Measurements from ENCODE around the gene MYLK4. TPM values are rescaled to one million over a fixed set of nuclear protein-coding genes. Genes with fewer than 3 reads are reported as not detected.

The MYLK4 gene
- total RNA-seq, 1 experiment from 2014 or later, result 1.6 TPM

GRCh38 chr6:2714111-2714895 is 36.4 kb downstream of the MYLK4 start:
- Histone ChIP-seq H2AFZ (no peak overlapping the region), H3K9me2 (ENCODE audit: insufficient read depth) (no peaks in the 10 kb centered on the region), H4K20me1 (ENCODE audit: insufficient read depth) (no peaks in the 10 kb centered on the region), H3K27ac (no peak overlapping the region), H3K27me3 (ENCODE audit: insufficient read depth, low read depth) (no peaks in the 10 kb centered on the region), H3K9me3 (ENCODE audit: insufficient read depth, low read depth) (no peaks in the 10 kb centered on the region), H3K4me1 (replicated peaks; ENCODE audit: insufficient read depth) (no peaks in the 10 kb centered on the region), H3F3A (ENCODE audit: insufficient read depth, low read depth) (no peaks in the 10 kb centered on the region), H3K4me2 (no peak overlapping the region), H3K4me3 (no peak overlapping the region), H3K36me3 (ENCODE audit: low read depth) (no peaks in the 10 kb centered on the region), H3K79me2 (ENCODE audit: low read depth) (no peaks in the 10 kb centered on the region)
- no TSS peak for BruUV-seq (replicated peaks)
- CTCF ChIA-PET, result no interaction called here
- no peak for DNase-seq
- intact Hi-C loops (cut with micrococcal nuclease; ENCODE audit: unreplicated experiment), result no loop called here
- TF ChIP-seq CTCF (conservative IDR thresholded peaks at IDR 0.05), result no peak
- TF ChIP-seq EZH2 (IDR thresholded peaks at IDR 0.05; ENCODE audit: low read depth), result no peak
- POLR2A ChIA-PET (ENCODE audit: unreplicated experiment), result no interaction called here

- Histone ChIP-seq H2AFZ (no peak overlapping the region), H3K4me1 (replicated peaks; ENCODE audit: insufficient read depth) (no peaks in the 10 kb centered on the region), H3K4me2 (no peak overlapping the region), H3K9me2 (ENCODE audit: insufficient read depth) (no peaks in the 10 kb centered on the region), H4K20me1 (ENCODE audit: insufficient read depth) (no peaks in the 10 kb centered on the region), H3K36me3 (ENCODE audit: low read depth) (no peaks in the 10 kb centered on the region), H3K27ac (no peak overlapping the region), H3K9me3 (ENCODE audit: insufficient read depth, low read depth) (no peaks in the 10 kb centered on the region), H3F3A (ENCODE audit: insufficient read depth, low read depth) (no peaks in the 10 kb centered on the region), H3K4me3 (no peak overlapping the region), H3K79me2 (ENCODE audit: low read depth) (no peaks in the 10 kb centered on the region), H3K27me3 (ENCODE audit: insufficient read depth, low read depth) (no peaks in the 10 kb centered on the region)
- ChIA-PET CTCF (no interaction called here), POLR2A (ENCODE audit: unreplicated experiment) (no interaction called here)
- no peak for DNase-seq
- no TSS peak for BruUV-seq (replicated peaks)
- intact Hi-C loops (cut with micrococcal nuclease; ENCODE audit: unreplicated experiment), result no loop called here
- TF ChIP-seq EZH2 (IDR thresholded peaks at IDR 0.05; ENCODE audit: low read depth), result no peak
- TF ChIP-seq CTCF (conservative IDR thresholded peaks at IDR 0.05), result no peak
Observed at GRCh38 chr6:2713473-2714110, 37.1 kb downstream of the MYLK4 start.

GRCh38 chr6:2712102-2712501 is 38.6 kb downstream of the MYLK4 start:
- intact Hi-C loops (cut with micrococcal nuclease; ENCODE audit: unreplicated experiment), result no loop called here
- H3K4me3 ChIP-seq, result no peak overlapping the region
- BruUV-seq (replicated peaks), result no TSS peak
- CTCF ChIA-PET, result no interaction called here
- no peaks in the 10 kb centered on the region for H3F3A ChIP-seq (ENCODE audit: insufficient read depth, low read depth)
- H4K20me1 ChIP-seq (ENCODE audit: insufficient read depth), result no peaks in the 10 kb centered on the region
- no peaks in the 10 kb centered on the region for H3K4me1 ChIP-seq (replicated peaks; ENCODE audit: insufficient read depth)
- TF ChIP-seq CTCF (conservative IDR thresholded peaks at IDR 0.05) (no peak), EZH2 (IDR thresholded peaks at IDR 0.05; ENCODE audit: low read depth) (no peak)
- H3K27me3 ChIP-seq (ENCODE audit: insufficient read depth, low read depth), result no peaks in the 10 kb centered on the region
- no peak overlapping the region for H3K27ac ChIP-seq
- H2AFZ ChIP-seq, result no peak overlapping the region
- no peaks in the 10 kb centered on the region for H3K79me2 ChIP-seq (ENCODE audit: low read depth)
- DNase-seq, result no peak
- POLR2A ChIA-PET (ENCODE audit: unreplicated experiment), result no interaction called here
- no peak overlapping the region for H3K4me2 ChIP-seq
- H3K9me3 ChIP-seq (ENCODE audit: insufficient read depth, low read depth), result no peaks in the 10 kb centered on the region
- no peaks in the 10 kb centered on the region for H3K36me3 ChIP-seq (ENCODE audit: low read depth)
- H3K9me2 ChIP-seq (ENCODE audit: insufficient read depth), result no peaks in the 10 kb centered on the region
